K562 (cell line): Measurements from ENCODE around the gene RAMACL. TPM values are rescaled to one million over a fixed set of nuclear protein-coding genes. Genes with fewer than 3 reads are reported as not detected.

Experiments used
- ATAC-seq: fragments of 200-7000 bp; cut with Tn5 transposase; 3 replicates; pipeline ENCODE4 v1.9.1; 2020; ENCODE audit warnings: moderate library complexity
- BruUV-seq: library from RNA; stranded (reverse); fragments of 400-500 nt; replicated peaks from 2 replicates; lab custom pipeline; 2021; lab: Mats Ljungman, UMichigan
- CTCF ChIA-PET: fragments of 300-600 bp; formaldehyde crosslinking; extraction: SDS; loops from one replicate; lab custom pipeline; 2021; ENCODE audit warnings: low intra/inter-chr PET ratio; lab: Yijun Ruan, JAX
- POLR2A ChIA-PET: fragments of 300-600, 350-650 bp; sonication (Branson Sonifier 250); formaldehyde crosslinking; extraction: SDS; loops from one replicate; lab custom pipeline; 2021; ENCODE audit warnings: antibody characterized with exemption, inconsistent platforms; lab: Yijun Ruan, JAX
- DNase-seq, 4 experiments: peaks; one replicate each; pipeline versions ENCODE4 v3.0.0 to v3.0.0-alpha.2; 2011 to 2018; ENCODE audit warnings: low spot score in 3 of 4, mixed read lengths in 3 of 4; ENCODE audit errors: extremely low read depth in 1 of 4
- FAIRE-seq: peaks from 2 replicates; lab custom pipeline; 2011; peaks lifted over from hg19 to GRCh38; lab: Jason Lieb, UNC
- H2AFZ ChIP-seq: 2 replicates; pipeline ENCODE4 v1.6.0; 2011; ENCODE audit warnings: low read depth, low read length, control low read depth, inconsistent platforms
- H3K27ac ChIP-seq: fragments of 200-600 bp; 3 replicates; pipeline ENCODE4 v1.8.0; 2011; ENCODE audit warnings: low read depth, mild to moderate bottlenecking, control low read depth, inconsistent platforms, low read length, moderate library complexity, mixed read lengths; ENCODE audit errors: extremely low read depth
- H3K27me3 ChIP-seq, 2 experiments: fragments of 300-600 bp in 1 of 2; 2 replicates in 1 of 2; 3 replicates in 1 of 2; pipeline versions ENCODE4 v1.6.0 to v1.8.0; 2011; ENCODE audit warnings: inconsistent platforms in 2 of 2, low read length in 2 of 2, mild to moderate bottlenecking in 1 of 2, mixed read lengths in 1 of 2, moderate library complexity in 1 of 2; ENCODE audit not compliant: control insufficient read depth in 2 of 2, insufficient read depth in 2 of 2
- H3K36me3 ChIP-seq: fragments of 300-600 bp; 3 replicates; pipeline ENCODE4 v1.8.0; 2011; ENCODE audit warnings: mild to moderate bottlenecking, low read length, inconsistent platforms; ENCODE audit not compliant: control insufficient read depth, insufficient read depth
- H3K4me1 ChIP-seq, 2 experiments: fragments of 200-600 bp in 1 of 2; replicated peaks in 1 of 2; 2 replicates in 1 of 2; 3 replicates in 1 of 2; pipeline versions ENCODE4 v1.5.1 to v1.8.0; 2011; ENCODE audit warnings: inconsistent platforms in 2 of 2, low read length in 2 of 2, mild to moderate bottlenecking in 1 of 2, mixed read lengths in 1 of 2, moderate library complexity in 1 of 2; ENCODE audit not compliant: control insufficient read depth in 2 of 2, insufficient read depth in 2 of 2
- H3K4me2 ChIP-seq: 2 replicates; pipeline ENCODE4 v1.6.1; 2011; ENCODE audit warnings: low read length, control low read depth, inconsistent platforms, mixed read lengths; ENCODE audit not compliant: insufficient read depth
- H3K4me3 ChIP-seq: fragments of 200-600 bp; sonication (generic), shearing (Covaris generic); 2 replicates; pipeline ENCODE4 v1.5.1; 2016; ENCODE audit warnings: control low read depth, inconsistent platforms
- H3K79me2 ChIP-seq: fragments of 200-600 bp; 3 replicates; pipeline ENCODE4 v1.8.0; 2011; ENCODE audit warnings: low read length, inconsistent platforms; ENCODE audit not compliant: control insufficient read depth, insufficient read depth
- H3K9ac ChIP-seq, 2 experiments: 2 replicates each; pipeline versions ENCODE4 v1.6.0 to v1.6.1; 2011; ENCODE audit warnings: low read depth in 2 of 2, low read length in 2 of 2, control low read depth in 1 of 2, inconsistent platforms in 1 of 2, mild to moderate bottlenecking in 1 of 2, mixed read lengths in 1 of 2; ENCODE audit not compliant: insufficient read depth in 1 of 2
- H3K9me1 ChIP-seq: one replicate; pipeline ENCODE4 v1.6.0; 2011; ENCODE audit warnings: inconsistent platforms, mild to moderate bottlenecking, low read length, moderate library complexity; ENCODE audit not compliant: control insufficient read depth, insufficient read depth
- H3K9me3 ChIP-seq: replicated peaks from 2 replicates; pipeline ENCODE4 v1.5.1; 2011; ENCODE audit warnings: low read depth, low read length, inconsistent platforms; ENCODE audit not compliant: control insufficient read depth, insufficient read depth
- H4K20me1 ChIP-seq: replicated peaks from 2 replicates; pipeline ENCODE4 v1.6.1; 2011; ENCODE audit warnings: low read length, inconsistent platforms, mixed read lengths; ENCODE audit not compliant: control insufficient read depth, insufficient read depth
- PTBP1 ChIP-seq: fragments of 200-400 bp; formaldehyde crosslinking; IDR thresholded peaks from 2 replicates; pipeline ENCODE4 v1.6.1; 2017; ENCODE audit warnings: low read depth, low read length
- WGBS: fragments of 100-300 bp; shearing (Covaris generic); methylation state at CpG from one replicate; pipeline ENCODE4 v1.1.6; 2016; ENCODE audit warnings: low coverage, mixed read lengths; ENCODE audit not compliant: insufficient coverage; ENCODE audit errors: missing lambda C conversion rate; 5-methylcytosine and 5-hydroxymethylcytosine counted together
- in situ Hi-C: fragments of 300-500 bp; cut with MboI; formaldehyde crosslinking; loops from 4 replicates; pipeline ENCODE4 v1.15.0; 2018; ENCODE audit warnings: inconsistent platforms, mixed read lengths
- intact Hi-C: fragments of 100-400 bp; cut with micrococcal nuclease; formaldehyde crosslinking; loops from 2 replicates; pipeline ENCODE4 v1.14.2; 2022
- polyA plus RNA-seq, 8 experiments: library from polyadenylated mRNA; depleted of rRNA in 4 of 8; stranded (reverse) in 5 of 8; unstranded in 3 of 8; fragments of >200 nt; fragmentation: Nextera tagmentation in 2 of 8; fragmentation: Illumina TruSeq in 1 of 8; extraction: Ambion mirVana in 2 of 8; extraction: Trizol in 1 of 8; gene quantifications; 2 replicates each; pipeline versions ENCODE4 v1.2.1 to v1.2.3, GENCODE V29; 2011 to 2014; ENCODE audit warnings: inconsistent platforms in 1 of 8, missing spikeins in 1 of 8
- total RNA-seq, 7 experiments: library from RNA; depleted of rRNA in 6 of 7; stranded (reverse); fragments of >200 nt in 6 of 7; fragmentation: Illumina TruSeq in 2 of 7; extraction: Trizol in 2 of 7; gene quantifications; 2 replicates each; pipeline versions ENCODE4 v1.2.1 to v1.2.3, GENCODE V29; 2011 to 2021; ENCODE audit warnings: low replicate concordance in 1 of 7
- TF ChIP-seq, protein P1 (sequence below): fragments of 450-650 bp; formaldehyde crosslinking; IDR thresholded peaks from 2 replicates; pipeline ENCODE4 v1.4.0; 2020; ENCODE audit warnings: mild to moderate bottlenecking, mixed read lengths
- TF ChIP-seq, protein P2 (sequence below): fragments of 250-450 bp; sonication (Bioruptor Pico); IDR thresholded peaks from 2 replicates; pipeline ENCODE4 v1.4.0; 2020

Gene RAMACL
- total and polyA plus RNA-seq, 9 of the 15 experiments (the other 6 are each of a cell fraction or from before 2014, with no cell fraction given), result 0.11 to 1.7 (median 0.41) TPM; not detected in 1

GRCh38 chr6:166554316-166554715 lies 32.2 kb downstream of the RAMACL start:
- H3K79me2 ChIP-seq, result no peaks in the 10 kb centered on the region
- DNase-seq (no peak), FAIRE-seq (no peak), ATAC-seq (no peak)
- H3K9me3 ChIP-seq, result no peaks in the 10 kb centered on the region
- no peak overlapping the region for H3K4me2 ChIP-seq
- H3K4me1 ChIP-seq, result peaks cover 0 to 3% of the 10 kb centered on the region in 2 experiments; a peak in 1 of 5 replicates
- H2AFZ ChIP-seq, result no peak overlapping the region
- ChIA-PET POLR2A (interaction anchor here (0.8 to 1.4 kb wide), 2 partner anchors 13 to 76 kb away, joined by 3 to 4 read pairs; no protein-coding TSS in a partner anchor), CTCF (no interaction called here)
- H3K9me1 ChIP-seq, result no peaks in the 10 kb centered on the region
- WGBS, result 0% methylated on average over 8 of the region's 8 CpGs
- no peak overlapping the region for H3K9ac ChIP-seq
- no peaks in the 10 kb centered on the region for H3K36me3 ChIP-seq
- TF ChIP-seq, protein P1, sequence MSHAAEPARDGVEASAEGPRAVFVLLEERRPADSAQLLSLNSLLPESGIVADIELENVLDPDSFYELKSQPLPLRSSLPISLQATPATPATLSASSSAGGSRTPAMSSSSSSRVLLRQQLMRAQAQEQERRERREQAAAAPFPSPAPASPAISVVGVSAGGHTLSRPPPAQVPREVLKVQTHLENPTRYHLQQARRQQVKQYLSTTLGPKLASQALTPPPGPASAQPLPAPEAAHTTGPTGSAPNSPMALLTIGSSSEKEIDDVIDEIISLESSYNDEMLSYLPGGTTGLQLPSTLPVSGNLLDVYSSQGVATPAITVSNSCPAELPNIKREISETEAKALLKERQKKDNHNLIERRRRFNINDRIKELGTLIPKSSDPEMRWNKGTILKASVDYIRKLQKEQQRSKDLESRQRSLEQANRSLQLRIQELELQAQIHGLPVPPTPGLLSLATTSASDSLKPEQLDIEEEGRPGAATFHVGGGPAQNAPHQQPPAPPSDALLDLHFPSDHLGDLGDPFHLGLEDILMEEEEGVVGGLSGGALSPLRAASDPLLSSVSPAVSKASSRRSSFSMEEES (CRISPR knock-in tag), result peak; percentile 27; the same call in 1 of the 2 replicates
- TF ChIP-seq PTBP1, result no peak
- TF ChIP-seq, protein P2, sequence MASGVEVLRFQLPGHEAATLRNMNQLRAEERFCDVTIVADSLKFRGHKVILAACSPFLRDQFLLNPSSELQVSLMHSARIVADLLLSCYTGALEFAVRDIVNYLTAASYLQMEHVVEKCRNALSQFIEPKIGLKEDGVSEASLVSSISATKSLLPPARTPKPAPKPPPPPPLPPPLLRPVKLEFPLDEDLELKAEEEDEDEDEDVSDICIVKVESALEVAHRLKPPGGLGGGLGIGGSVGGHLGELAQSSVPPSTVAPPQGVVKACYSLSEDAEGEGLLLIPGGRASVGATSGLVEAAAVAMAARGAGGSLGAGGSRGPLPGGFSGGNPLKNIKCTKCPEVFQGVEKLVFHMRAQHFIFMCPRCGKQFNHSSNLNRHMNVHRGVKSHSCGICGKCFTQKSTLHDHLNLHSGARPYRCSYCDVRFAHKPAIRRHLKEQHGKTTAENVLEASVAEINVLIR (CRISPR knock-in tag), result no peak
- H3K27me3 ChIP-seq, result peaks cover 37 to 64% of the 10 kb centered on the region in 2 experiments
- intact Hi-C loops (no loop called here), in situ Hi-C loops (no loop called here)
- H3K4me3 ChIP-seq, result no peak overlapping the region
- BruUV-seq, result no TSS peak
- no peaks in the 10 kb centered on the region for H4K20me1 ChIP-seq
- no peak overlapping the region for H3K27ac ChIP-seq
